ENCODE measurements around the gene ITCH.

DNA sequence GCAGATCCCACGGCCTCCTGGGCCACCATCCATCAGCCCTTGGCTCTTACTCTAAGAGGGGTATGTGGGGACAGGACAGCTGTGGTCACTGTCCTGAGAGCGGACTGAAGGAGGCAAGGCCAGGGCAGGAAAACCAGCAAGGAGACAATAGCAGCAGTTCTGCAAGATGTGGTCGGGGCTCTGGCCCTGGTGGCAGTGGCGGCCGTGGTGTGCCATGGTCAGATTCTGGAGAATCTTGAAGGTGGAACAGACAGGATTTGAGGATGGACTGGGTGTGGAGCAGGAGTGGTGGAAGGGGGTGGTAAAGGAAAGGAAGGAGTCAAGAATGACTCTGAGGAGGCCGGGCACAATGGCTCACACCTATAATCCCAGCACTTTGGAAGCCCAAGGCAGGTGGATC lies 189.5 kb downstream of the ITCH start:
- TF ChIP-seq, protein P1, sequence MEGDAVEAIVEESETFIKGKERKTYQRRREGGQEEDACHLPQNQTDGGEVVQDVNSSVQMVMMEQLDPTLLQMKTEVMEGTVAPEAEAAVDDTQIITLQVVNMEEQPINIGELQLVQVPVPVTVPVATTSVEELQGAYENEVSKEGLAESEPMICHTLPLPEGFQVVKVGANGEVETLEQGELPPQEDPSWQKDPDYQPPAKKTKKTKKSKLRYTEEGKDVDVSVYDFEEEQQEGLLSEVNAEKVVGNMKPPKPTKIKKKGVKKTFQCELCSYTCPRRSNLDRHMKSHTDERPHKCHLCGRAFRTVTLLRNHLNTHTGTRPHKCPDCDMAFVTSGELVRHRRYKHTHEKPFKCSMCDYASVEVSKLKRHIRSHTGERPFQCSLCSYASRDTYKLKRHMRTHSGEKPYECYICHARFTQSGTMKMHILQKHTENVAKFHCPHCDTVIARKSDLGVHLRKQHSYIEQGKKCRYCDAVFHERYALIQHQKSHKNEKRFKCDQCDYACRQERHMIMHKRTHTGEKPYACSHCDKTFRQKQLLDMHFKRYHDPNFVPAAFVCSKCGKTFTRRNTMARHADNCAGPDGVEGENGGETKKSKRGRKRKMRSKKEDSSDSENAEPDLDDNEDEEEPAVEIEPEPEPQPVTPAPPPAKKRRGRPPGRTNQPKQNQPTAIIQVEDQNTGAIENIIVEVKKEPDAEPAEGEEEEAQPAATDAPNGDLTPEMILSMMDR (IDR thresholded peaks at IDR 0.05; ENCODE audit: borderline replicate concordance, extremely low read depth, low read length, poor library complexity, severe bottlenecking) = no peak
- TF ChIP-seq EZH2 (IDR thresholded peaks at IDR 0.05; ENCODE audit: borderline replicate concordance, low read depth, low read length, severe bottlenecking) = no peak
